Parathyroid adenoma (tissue), 2 donors: ENCODE results near the gene MYBPH.

Source experiments
- H2AFZ ChIP-seq: fragments of 300-600 bp; sonication (generic); one replicate; pipeline ENCODE4 v1.7.0; 2017; ENCODE audit warnings: antibody characterized with exemption, mild to moderate bottlenecking
- H3K27ac ChIP-seq: fragments of 300-600 bp; sonication (generic); one replicate; pipeline ENCODE4 v1.7.0; 2017
- H3K27me3 ChIP-seq: fragments of 300-600 bp; sonication (generic); one replicate; pipeline ENCODE4 v1.7.0; 2017; ENCODE audit warnings: low read length; ENCODE audit not compliant: control insufficient read depth, insufficient read depth
- H3K36me3 ChIP-seq: fragments of 300-600 bp; sonication (generic); one replicate; pipeline ENCODE4 v1.7.0; 2017; ENCODE audit warnings: low read length; ENCODE audit not compliant: control insufficient read depth, insufficient read depth
- H3K4me1 ChIP-seq: fragments of 300-600 bp; sonication (generic); one replicate; pipeline ENCODE4 v1.7.0; 2017; ENCODE audit warnings: control low read depth
- H3K4me2 ChIP-seq: fragments of 300-600 bp; sonication (generic); one replicate; pipeline ENCODE4 v1.7.0; 2017; ENCODE audit warnings: low read length
- H3K4me3 ChIP-seq: fragments of 300-600 bp; sonication (generic); one replicate; pipeline ENCODE4 v1.7.0; 2017; ENCODE audit warnings: low read depth, low read length
- H3K79me2 ChIP-seq: fragments of 300-600 bp; sonication (generic); one replicate; pipeline ENCODE4 v1.7.0; 2017; ENCODE audit warnings: control low read depth
- H3K9ac ChIP-seq: fragments of 300-600 bp; sonication (generic); one replicate; pipeline ENCODE4 v1.7.0; 2017; ENCODE audit warnings: mild to moderate bottlenecking
- H3K9me3 ChIP-seq: fragments of 300-600 bp; sonication (generic); one replicate; pipeline ENCODE4 v1.7.0; 2017; ENCODE audit warnings: low read length; ENCODE audit not compliant: control insufficient read depth
- CTCF ChIP-seq: fragments of 300-600 bp; sonication (generic); IDR thresholded peaks from one replicate; pipeline ENCODE4 v1.7.0; 2017; ENCODE audit warnings: antibody characterized with exemption, mild to moderate bottlenecking
- donor health status: primary hyperparathyroidism.

MYBPH gene

DNA sequence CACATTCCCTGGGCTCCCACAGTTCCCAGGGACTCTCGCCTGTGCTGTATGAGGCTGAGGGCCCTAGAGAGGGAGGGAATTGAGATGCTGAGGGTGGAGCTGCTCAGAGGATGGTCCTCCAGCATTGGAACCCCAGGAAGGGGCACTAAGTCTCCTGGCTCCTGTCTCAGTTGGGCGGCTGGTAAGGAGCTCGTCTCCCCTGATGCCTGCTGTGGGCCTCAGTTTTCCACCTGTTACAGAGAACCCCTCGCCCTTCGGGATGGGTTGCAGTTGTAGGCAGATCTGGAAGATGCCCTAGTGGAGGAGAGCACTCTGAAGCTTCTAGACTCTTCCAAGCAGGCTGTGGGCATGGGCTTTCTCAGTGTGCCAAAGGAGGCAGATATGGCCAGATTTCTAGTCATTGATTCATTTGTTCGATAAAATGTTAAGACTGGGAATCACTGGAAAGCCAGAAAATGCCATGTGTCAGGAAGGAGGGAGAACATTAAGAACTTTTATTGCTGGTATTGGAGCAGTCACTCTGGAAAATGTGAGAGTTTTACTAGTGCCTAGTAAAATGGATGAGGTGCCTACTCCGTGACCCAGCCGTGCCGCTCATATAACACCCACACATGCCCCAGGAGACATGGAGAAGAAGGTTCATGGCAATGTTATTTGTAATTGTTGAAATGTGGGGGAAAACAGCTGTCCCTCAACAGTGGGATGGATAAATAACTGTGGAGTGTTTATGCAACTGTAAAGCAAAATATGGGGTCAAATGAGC is 828 bp upstream of the MYBPH start:
- Histone ChIP-seq H3K9ac (no peak overlapping the region), H3K27me3 (no peaks in the 10 kb centered on the region), H3K27ac (no peak overlapping the region), H3K79me2 (no peaks in the 10 kb centered on the region), H3K36me3 (no peaks in the 10 kb centered on the region), H3K4me3 (no peak overlapping the region), H3K9me3 (no peaks in the 10 kb centered on the region), H3K4me1 (no peaks in the 10 kb centered on the region), H2AFZ (no peak overlapping the region), H3K4me2 (no peak overlapping the region)
- TF ChIP-seq CTCF = no peak

DNA sequence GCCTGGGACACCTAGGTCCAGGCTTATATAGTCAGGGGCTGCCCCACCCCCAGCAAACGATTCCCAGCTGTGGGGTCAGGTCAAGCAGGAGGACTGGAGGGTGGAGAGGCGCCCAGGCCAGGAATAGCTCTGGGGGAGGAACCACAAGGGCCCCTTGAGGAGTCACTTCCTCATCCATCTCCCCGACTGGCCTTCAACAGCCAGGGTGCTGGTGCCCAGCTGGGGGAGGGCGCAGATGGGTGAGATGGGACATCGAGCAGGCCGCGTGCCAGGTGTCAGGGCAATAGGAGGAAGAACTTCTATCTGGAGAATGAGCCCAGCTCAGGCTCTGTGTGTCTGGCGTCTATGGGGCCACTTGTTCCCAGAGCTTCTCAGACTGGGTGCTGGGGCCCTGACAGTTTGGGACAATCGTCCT is 208 bp upstream of the MYBPH start:
- H2AFZ ChIP-seq = no peak overlapping the region
- no peak overlapping the region for H3K27ac ChIP-seq
- H3K4me3 ChIP-seq = no peak overlapping the region
- no peaks in the 10 kb centered on the region for H3K4me1 ChIP-seq
- no peak for TF ChIP-seq CTCF
- no peaks in the 10 kb centered on the region for H3K9me3 ChIP-seq
- H3K9ac ChIP-seq = no peak overlapping the region
- no peak overlapping the region for H3K4me2 ChIP-seq
- no peaks in the 10 kb centered on the region for H3K79me2 ChIP-seq
- no peaks in the 10 kb centered on the region for H3K27me3 ChIP-seq
- H3K36me3 ChIP-seq = no peaks in the 10 kb centered on the region

DNA sequence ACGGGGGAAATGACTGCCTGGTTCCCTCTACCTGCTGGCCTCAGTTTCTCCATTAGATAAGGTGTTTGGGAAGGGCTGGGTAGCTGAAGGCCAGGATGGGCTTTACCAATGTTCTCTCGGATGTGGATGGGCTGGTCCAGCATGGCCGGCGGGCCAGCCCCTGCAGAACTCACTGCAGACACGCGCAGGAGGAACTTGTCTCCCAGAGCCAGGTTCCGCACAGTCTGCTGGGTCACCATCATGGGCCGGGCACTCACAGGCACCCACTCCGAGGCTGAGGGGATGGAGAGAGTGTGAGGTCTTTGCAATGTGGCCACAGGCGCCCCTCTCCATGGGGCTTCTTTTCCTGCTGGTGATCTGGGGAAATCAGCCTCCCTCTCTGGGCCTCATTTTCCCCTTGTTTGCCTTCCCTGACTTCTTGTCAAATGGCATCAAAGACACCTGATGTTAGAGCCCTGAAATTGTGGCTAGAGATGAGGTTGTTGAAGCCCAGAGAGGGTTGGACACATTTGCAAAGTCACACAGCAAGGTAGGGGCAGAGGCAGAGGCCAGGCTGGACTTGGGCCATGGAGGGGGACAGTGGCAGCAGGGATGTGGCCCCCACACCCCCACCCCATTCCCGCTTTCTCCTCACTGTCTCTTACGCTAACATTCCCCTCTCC is 1.2 kb downstream of the MYBPH start:
- no peak for TF ChIP-seq CTCF
- no peak overlapping the region for H3K4me3 ChIP-seq
- no peak overlapping the region for H2AFZ ChIP-seq
- no peak overlapping the region for H3K4me2 ChIP-seq
- no peak overlapping the region for H3K9ac ChIP-seq
- H3K36me3 ChIP-seq = no peaks in the 10 kb centered on the region
- H3K27me3 ChIP-seq = no peaks in the 10 kb centered on the region
- no peaks in the 10 kb centered on the region for H3K79me2 ChIP-seq
- H3K27ac ChIP-seq = no peak overlapping the region
- no peaks in the 10 kb centered on the region for H3K9me3 ChIP-seq
- H3K4me1 ChIP-seq = no peaks in the 10 kb centered on the region

DNA sequence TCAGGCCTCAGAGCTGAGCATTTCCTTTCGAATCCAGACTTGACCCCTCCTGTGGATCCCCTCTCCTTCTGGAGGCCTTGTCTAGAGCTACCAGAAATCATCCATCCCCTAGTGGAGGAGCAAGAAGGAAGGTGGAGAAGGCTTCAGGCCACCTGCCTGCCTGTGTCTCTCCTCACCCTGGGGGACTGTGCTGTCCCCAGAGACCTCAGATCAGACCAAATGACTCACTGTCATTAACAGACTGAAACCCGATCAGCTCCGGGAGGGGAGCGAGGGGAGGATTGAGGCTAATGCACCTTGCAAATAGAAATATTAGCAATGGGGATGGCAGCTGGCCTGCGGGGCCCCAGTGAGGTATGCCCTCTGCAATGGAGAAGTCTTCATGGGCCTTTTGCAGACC is 2.1 kb downstream of the MYBPH start:
- Histone ChIP-seq H3K27me3 (no peaks in the 10 kb centered on the region), H3K27ac (no peak overlapping the region), H3K4me1 (no peaks in the 10 kb centered on the region), H3K9me3 (no peaks in the 10 kb centered on the region), H2AFZ (no peak overlapping the region), H3K4me3 (no peak overlapping the region), H3K79me2 (no peaks in the 10 kb centered on the region), H3K4me2 (no peak overlapping the region), H3K36me3 (no peaks in the 10 kb centered on the region), H3K9ac (no peak overlapping the region)
- no peak for TF ChIP-seq CTCF
